UCSD-AML1 (cell line): Measurements from ENCODE around the gene GK.
"Not testable (repeated sequence)": the region's sequence is repeated elsewhere in the genome, so short reads cannot be mapped to it uniquely, and the experiment has no call there.

Source experiments
- DNase-seq: peaks from one replicate; lab custom pipeline; 2025; ENCODE audit not compliant: unreplicated experiment; lab: John Stamatoyannopoulos, UW

Gene GK

GRCh38 chrX:30693999-30694650 lies 40.9 kb downstream of the GK start:
- DNase-seq = no peak

GRCh38 chrX:30702736-30703135 lies 49.5 kb downstream of the GK start:
- DNase-seq = no peak

GRCh38 chrX:30706216-30706775 lies 53.1 kb downstream of the GK start:
- DNase-seq = no peak

GRCh38 chrX:30712214-30712613 lies 59.0 kb downstream of the GK start:
- no peak for DNase-seq

GRCh38 chrX:30713061-30713525 lies 59.9 kb downstream of the GK start:
- DNase-seq = peak; percentile 28

GRCh38 chrX:30714138-30714537 lies 60.9 kb downstream of the GK start:
- no peak for DNase-seq

GRCh38 chrX:30715976-30716375 lies 62.8 kb downstream of the GK start:
- no peak for DNase-seq

- DNase-seq = no peak
Measured at GRCh38 chrX:30733852-30734660, 80.8 kb downstream of the GK start.

GRCh38 chrX:30734782-30735181 lies 81.6 kb downstream of the GK start:
- DNase-seq = no peak

- peak; percentile 56 for DNase-seq
Measured at GRCh38 chrX:30735839-30736238, 82.6 kb downstream of the GK start.

GRCh38 chrX:30741545-30741944 lies 88.3 kb downstream of the GK start:
- no peak for DNase-seq

- DNase-seq = no peak
Measured at GRCh38 chrX:30748342-30748960, 95.2 kb downstream of the GK start.

GRCh38 chrX:30751497-30751896 lies 98.3 kb downstream of the GK start:
- no peak for DNase-seq

- DNase-seq = no peak
Measured at GRCh38 chrX:30762755-30763154, 109.5 kb downstream of the GK start.

GRCh38 chrX:30773764-30774163 lies 120.5 kb downstream of the GK start:
- not testable (repeated sequence) for DNase-seq

GRCh38 chrX:30777575-30777974 lies 124.4 kb downstream of the GK start:
- DNase-seq = no peak

- no peak for DNase-seq
Measured at GRCh38 chrX:30779453-30780030, 126.3 kb downstream of the GK start.
